Measurements from ENCODE around the gene MAP4K4.

Gene MAP4K4

GRCh38 chr2:101850991-101851390, 153.5 kb downstream of the MAP4K4 start:
- Histone ChIP-seq H3K36me3 (replicated peaks) (peaks cover 53% of the 10 kb centered on the region), H3K27me3 (replicated peaks) (no peaks in the 10 kb centered on the region), H3K27ac (no peak overlapping the region), H3K4me3 (ENCODE audit: low read depth, low read length) (no peak overlapping the region)
- in situ Hi-C loops (cut with HindIII; ENCODE audit: low pct_ligation_motif_present, low sequenced_read_pairs) = no loop called here
- TF ChIP-seq, protein P1, sequence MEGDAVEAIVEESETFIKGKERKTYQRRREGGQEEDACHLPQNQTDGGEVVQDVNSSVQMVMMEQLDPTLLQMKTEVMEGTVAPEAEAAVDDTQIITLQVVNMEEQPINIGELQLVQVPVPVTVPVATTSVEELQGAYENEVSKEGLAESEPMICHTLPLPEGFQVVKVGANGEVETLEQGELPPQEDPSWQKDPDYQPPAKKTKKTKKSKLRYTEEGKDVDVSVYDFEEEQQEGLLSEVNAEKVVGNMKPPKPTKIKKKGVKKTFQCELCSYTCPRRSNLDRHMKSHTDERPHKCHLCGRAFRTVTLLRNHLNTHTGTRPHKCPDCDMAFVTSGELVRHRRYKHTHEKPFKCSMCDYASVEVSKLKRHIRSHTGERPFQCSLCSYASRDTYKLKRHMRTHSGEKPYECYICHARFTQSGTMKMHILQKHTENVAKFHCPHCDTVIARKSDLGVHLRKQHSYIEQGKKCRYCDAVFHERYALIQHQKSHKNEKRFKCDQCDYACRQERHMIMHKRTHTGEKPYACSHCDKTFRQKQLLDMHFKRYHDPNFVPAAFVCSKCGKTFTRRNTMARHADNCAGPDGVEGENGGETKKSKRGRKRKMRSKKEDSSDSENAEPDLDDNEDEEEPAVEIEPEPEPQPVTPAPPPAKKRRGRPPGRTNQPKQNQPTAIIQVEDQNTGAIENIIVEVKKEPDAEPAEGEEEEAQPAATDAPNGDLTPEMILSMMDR (IDR thresholded peaks at IDR 0.05; ENCODE audit: low read depth, low read length, missing control alignments) = no peak
- no peak for DNase-seq

DNA sequence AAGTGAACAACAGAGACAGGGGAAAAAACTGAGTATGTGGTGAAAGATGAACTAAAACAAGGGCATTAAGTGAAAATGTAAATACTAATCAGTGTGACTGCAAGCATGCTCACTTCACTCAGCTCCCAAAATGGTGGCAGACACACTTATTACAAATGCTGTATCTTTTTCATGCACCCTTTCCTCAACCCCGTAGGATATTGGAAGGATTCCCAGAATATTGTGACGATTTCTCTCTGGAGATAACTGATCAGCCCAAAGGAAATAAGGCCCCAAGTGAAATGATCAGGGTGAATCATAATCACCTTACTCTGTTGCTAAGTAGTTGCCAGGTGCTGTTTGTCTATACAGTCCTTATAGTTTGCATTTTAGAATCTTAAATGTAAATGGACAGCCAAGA, 155.3 kb downstream of the MAP4K4 start:
- TF ChIP-seq, protein P1 (IDR thresholded peaks at IDR 0.05; ENCODE audit: low read depth, low read length, missing control alignments) = no peak
- in situ Hi-C loops (cut with HindIII; ENCODE audit: low pct_ligation_motif_present, low sequenced_read_pairs) = no loop called here
- peaks cover 48% of the 10 kb centered on the region for H3K36me3 ChIP-seq (replicated peaks)

DNA sequence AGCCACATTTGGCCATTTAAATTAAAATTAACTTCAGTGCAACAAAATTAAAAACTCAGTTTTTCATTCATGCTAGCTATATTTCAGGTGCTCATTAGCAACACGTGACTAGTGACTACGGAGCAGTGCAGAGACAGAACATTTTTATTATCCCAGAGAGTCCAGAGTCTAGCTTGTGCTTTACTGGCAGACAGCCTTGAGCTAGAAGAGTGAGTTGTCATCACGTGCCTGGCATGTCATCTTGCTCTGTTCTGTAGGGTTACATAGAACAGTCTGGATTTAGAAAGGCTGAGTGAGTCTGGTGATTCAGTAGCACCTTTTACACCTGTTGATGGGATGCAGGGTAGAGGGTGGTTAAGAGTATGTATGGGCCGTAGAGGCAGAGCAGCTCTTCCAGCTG, 157.4 kb downstream of the MAP4K4 start:
- in situ Hi-C loops (cut with HindIII; ENCODE audit: low pct_ligation_motif_present, low sequenced_read_pairs) = no loop called here
- TF ChIP-seq, protein P1 (IDR thresholded peaks at IDR 0.05; ENCODE audit: low read depth, low read length, missing control alignments) = no peak
- Histone ChIP-seq H3K36me3 (replicated peaks) (peaks cover 47% of the 10 kb centered on the region), H3K27ac (no peak overlapping the region), H3K27me3 (replicated peaks) (no peaks in the 10 kb centered on the region), H3K4me3 (ENCODE audit: low read depth, low read length) (no peak overlapping the region)
- DNase-seq = no peak

More for the DNA sequence above, 155.3 kb downstream of the MAP4K4 start:
- no peak overlapping the region for H3K4me3 ChIP-seq (ENCODE audit: low read depth, low read length)
- DNase-seq = no peak
- H3K27me3 ChIP-seq (replicated peaks) = no peaks in the 10 kb centered on the region
- H3K27ac ChIP-seq = no peak overlapping the region

DNA sequence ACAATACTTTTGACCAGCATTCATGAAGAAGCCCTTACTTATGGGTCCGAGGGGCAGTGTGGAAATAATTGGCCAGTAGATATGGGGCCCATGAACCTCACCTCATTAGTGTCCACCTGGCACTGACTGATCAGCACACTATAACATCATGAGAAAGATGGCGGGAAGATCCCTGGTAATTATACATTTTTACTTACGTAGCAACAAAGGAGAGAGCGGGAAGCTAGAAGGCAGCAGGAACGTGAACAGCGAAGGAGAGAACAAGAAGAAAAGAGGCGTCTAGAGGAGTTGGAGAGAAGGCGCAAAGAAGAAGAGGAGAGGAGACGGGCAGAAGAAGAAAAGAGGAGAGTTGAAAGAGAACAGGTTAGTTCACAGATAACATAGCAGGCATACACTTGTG, 158.3 kb downstream of the MAP4K4 start:
- TF ChIP-seq, protein P1 (IDR thresholded peaks at IDR 0.05; ENCODE audit: low read depth, low read length, missing control alignments) = no peak
- no peak for DNase-seq
- H3K27ac ChIP-seq = no peak overlapping the region
- H3K36me3 ChIP-seq (replicated peaks) = peaks cover 51% of the 10 kb centered on the region
- no peaks in the 10 kb centered on the region for H3K27me3 ChIP-seq (replicated peaks)
- no peak overlapping the region for H3K4me3 ChIP-seq (ENCODE audit: low read depth, low read length)
- in situ Hi-C loops (cut with HindIII; ENCODE audit: low pct_ligation_motif_present, low sequenced_read_pairs) = no loop called here

DNA sequence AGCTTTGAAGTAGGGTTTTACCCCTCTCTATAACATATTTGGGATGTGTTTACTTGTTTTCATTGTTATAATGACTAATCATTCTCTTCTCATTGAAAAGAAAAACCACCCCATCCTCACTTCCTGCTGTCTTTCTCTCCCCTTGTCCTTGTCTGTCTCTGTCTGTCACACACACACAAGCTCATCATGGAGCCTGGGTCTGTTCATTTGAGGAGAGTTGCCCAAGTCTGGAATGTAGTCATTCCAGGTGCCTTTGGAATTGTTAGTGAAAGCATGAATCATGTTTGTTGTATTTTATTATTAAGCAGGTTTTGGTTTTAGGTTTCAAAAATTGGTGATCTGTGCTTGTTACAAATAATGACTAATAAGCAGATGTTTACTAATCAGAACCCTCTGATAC, 160.7 kb downstream of the MAP4K4 start:
- TF ChIP-seq, protein P1 (IDR thresholded peaks at IDR 0.05; ENCODE audit: low read depth, low read length, missing control alignments) = no peak
- no peak overlapping the region for H3K4me3 ChIP-seq (ENCODE audit: low read depth, low read length)
- no peaks in the 10 kb centered on the region for H3K27me3 ChIP-seq (replicated peaks)
- in situ Hi-C loops (cut with HindIII; ENCODE audit: low pct_ligation_motif_present, low sequenced_read_pairs) = no loop called here
- no peak overlapping the region for H3K27ac ChIP-seq
- no peak for DNase-seq
- peaks cover 55% of the 10 kb centered on the region for H3K36me3 ChIP-seq (replicated peaks)

DNA sequence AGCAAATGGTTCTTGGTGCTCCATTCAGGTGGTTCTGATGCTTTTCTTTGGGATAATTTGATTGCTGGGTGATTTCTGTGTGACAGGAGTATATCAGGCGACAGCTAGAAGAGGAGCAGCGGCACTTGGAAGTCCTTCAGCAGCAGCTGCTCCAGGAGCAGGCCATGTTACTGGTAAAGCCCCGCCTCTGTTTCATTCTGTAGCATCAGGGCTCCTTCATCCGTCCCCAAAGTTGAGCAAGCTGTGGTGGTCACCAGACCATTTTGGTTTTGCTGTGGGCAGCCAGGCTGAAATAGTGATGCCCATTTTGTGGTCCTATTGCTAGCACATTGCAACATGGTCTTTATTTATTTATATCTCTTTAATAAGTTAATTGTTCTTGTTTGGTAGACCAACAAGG, 161.4 kb downstream of the MAP4K4 start:
- in situ Hi-C loops (cut with HindIII; ENCODE audit: low pct_ligation_motif_present, low sequenced_read_pairs) = no loop called here
- H3K27ac ChIP-seq = no peak overlapping the region
- no peak for DNase-seq

More for the DNA sequence above, 161.4 kb downstream of the MAP4K4 start:
- TF ChIP-seq, protein P1 (IDR thresholded peaks at IDR 0.05; ENCODE audit: low read depth, low read length, missing control alignments) = no peak
- Histone ChIP-seq H3K4me3 (ENCODE audit: low read depth, low read length) (no peak overlapping the region), H3K36me3 (replicated peaks) (peaks cover 56% of the 10 kb centered on the region), H3K27me3 (replicated peaks) (no peaks in the 10 kb centered on the region)

Measured in brain microvascular endothelial cell (primary cell).